Measurements from ENCODE around the gene PDS5A. TPM values are rescaled to one million over a fixed set of nuclear protein-coding genes. Genes with fewer than 3 reads are reported as not detected.

The PDS5A gene
- total and polyA plus RNA-seq, 2 of the 13 experiments (the other 11 are each of a cell fraction or from before 2014, with no cell fraction given) = 31.8 to 57.0 TPM

GRCh38 chr4:39977489-39978377, at the start of gene PDS5A (continued):
- TF ChIP-seq TFDP2 (CRISPR knock-in tag; IDR thresholded peaks at IDR 0.05) (peak; percentile 99), PAF1 (CRISPR knock-in tag; IDR thresholded peaks at IDR 0.05) (no peak), HMGA1 (CRISPR knock-in tag; conservative IDR thresholded peaks at IDR 0.05) (no peak), ISX (CRISPR knock-in tag; conservative IDR thresholded peaks at IDR 0.05) (no peak), JUNB (CRISPR knock-in tag; IDR thresholded peaks at IDR 0.05; ENCODE audit: borderline replicate concordance) (no peak), ZNF720 (CRISPR knock-in tag; IDR thresholded peaks at IDR 0.05) (no peak), HIVEP1 (CRISPR knock-in tag; IDR thresholded peaks at IDR 0.05) (0 out of 2 replicates have a peak, but pooled peaks have one; percentile 30), ZNF713 (CRISPR knock-in tag; IDR thresholded peaks at IDR 0.05) (peak; percentile 56; the same call in 1 of the 2 replicates), ZNF383 (CRISPR knock-in tag; IDR thresholded peaks at IDR 0.05; ENCODE audit: borderline replicate concordance) (no peak), ZBTB1 (CRISPR knock-in tag; IDR thresholded peaks at IDR 0.05; ENCODE audit: borderline replicate concordance) (no peak), ZFP37 (CRISPR knock-in tag; IDR thresholded peaks at IDR 0.05; ENCODE audit: borderline replicate concordance) (peak; percentile 78; the same call in 1 of the 2 replicates), RFX5 (IDR thresholded peaks at IDR 0.05; ENCODE audit: low read depth, low read length) (no peak), EHMT2 (IDR thresholded peaks at IDR 0.05; ENCODE audit: borderline replicate concordance, low read depth, low read length) (no peak), NFE2 (CRISPR knock-in tag; IDR thresholded peaks at IDR 0.05) (no peak), ZNF292 (CRISPR knock-in tag; IDR thresholded peaks at IDR 0.05; ENCODE audit: borderline replicate concordance, low read depth) (peak; percentile 46; the same call in 1 of the 2 replicates), SP4 (CRISPR knock-in tag; IDR thresholded peaks at IDR 0.05) (peak; percentile 80), NFATC3 (CRISPR knock-in tag; IDR thresholded peaks at IDR 0.05) (no peak), HNRNPLL (IDR thresholded peaks at IDR 0.05; ENCODE audit: low read depth, low read length, poor library complexity, severe bottlenecking) (peak; percentile 55), ZNF761 (CRISPR knock-in tag; conservative IDR thresholded peaks at IDR 0.05) (peak; percentile 87; the same call in 1 of the 2 replicates), ZNF430 (CRISPR knock-in tag; IDR thresholded peaks at IDR 0.05) (peak; percentile 47), SP5 (CRISPR knock-in tag; IDR thresholded peaks at IDR 0.05; ENCODE audit: borderline replicate concordance, low read depth) (peak; percentile 79), ZNF766 (CRISPR knock-in tag; IDR thresholded peaks at IDR 0.05; ENCODE audit: borderline replicate concordance) (peak; percentile 92; the same call in 1 of the 2 replicates), KAT8 (CRISPR knock-in tag; IDR thresholded peaks at IDR 0.05) (peak; percentile 65; the same call in 1 of the 2 replicates), GPBP1L1 (CRISPR knock-in tag; IDR thresholded peaks at IDR 0.05) (no peak), PHF21A (CRISPR knock-in tag; IDR thresholded peaks at IDR 0.05) (0 out of 2 replicates have a peak, but pooled peaks have one; percentile 40), ZNF343 (CRISPR knock-in tag; IDR thresholded peaks at IDR 0.05) (peak; percentile 86), SETDB1 (CRISPR knock-in tag; IDR thresholded peaks at IDR 0.05; ENCODE audit: borderline replicate concordance) (no peak), TAF15 (IDR thresholded peaks at IDR 0.05; ENCODE audit: low read depth, low read length, poor library complexity, severe bottlenecking) (no peak)

All from HepG2 (cell line).